Measurements from ENCODE around the gene MAP3K20. TPM values are rescaled to one million over a fixed set of nuclear protein-coding genes. Genes with fewer than 3 reads are reported as not detected.

MAP3K20 gene
- total and polyA plus RNA-seq, 7 experiments from 2014 or later, result 0.18 to 17.0 (median 1.5) TPM; not detected in 1

- H3K27ac ChIP-seq (ENCODE audit: low read depth, low read length), result no peak overlapping the region
- H3K4me3 ChIP-seq (ENCODE audit: low read length), result no peak overlapping the region
- no peaks in the 10 kb centered on the region for H3K36me3 ChIP-seq (ENCODE audit: control insufficient read depth in 2 of 3, insufficient read depth in 3 of 3, low read length in 3 of 3)
- H3K27me3 ChIP-seq (ENCODE audit: control insufficient read depth in 2 of 2, insufficient read depth in 2 of 2, low read length in 2 of 2), result no peaks in the 10 kb centered on the region
- intact Hi-C loops (cut with micrococcal nuclease), result no loop called here
- H3K4me3 Mint-ChIP-seq, result no peak overlapping the region
- H3K27me3 Mint-ChIP-seq, result peaks cover 24 to 60% (median 38%) of the 10 kb centered on the region in 5 donors
- DNase-seq, result no peak
- no peaks in the 10 kb centered on the region for H3K9me3 ChIP-seq (ENCODE audit: control insufficient read depth in 2 of 3, low read length in 3 of 3)
- H3K4me1 ChIP-seq (ENCODE audit: control insufficient read depth in 2 of 2, insufficient read depth in 2 of 2, low read length in 2 of 2), result no peaks in the 10 kb centered on the region
- ATAC-seq, result no peak
- no peaks in the 10 kb centered on the region for H3K4me1 Mint-ChIP-seq
- CTCF ChIA-PET, result no interaction called here
- H3K36me3 Mint-ChIP-seq, result no peaks in the 10 kb centered on the region
- H3K27ac Mint-ChIP-seq, result no peak overlapping the region
- POLR2A ChIA-PET, result no interaction called here
- no peaks in the 10 kb centered on the region for H3K9me3 Mint-ChIP-seq
These were observed 8.6 kb upstream of the MAP3K20 start for GRCh38 chr2:173066887-173067676.

GRCh38 chr2:173075056-173075780 lies 428 bp upstream of the MAP3K20 start:
- POLR2A ChIA-PET, result no interaction called here
- ATAC-seq (no peak), DNase-seq (no peak)
- Histone ChIP-seq H3K4me3 (ENCODE audit: low read length) (no peak overlapping the region), H3K9me3 (ENCODE audit: control insufficient read depth in 2 of 3, low read length in 3 of 3) (no peaks in the 10 kb centered on the region), H3K27ac (ENCODE audit: low read depth, low read length) (no peak overlapping the region), H3K4me1 (ENCODE audit: control insufficient read depth in 2 of 2, insufficient read depth in 2 of 2, low read length in 2 of 2) (peaks cover 0 to 10% of the 10 kb centered on the region in 2 donors), H3K27me3 (ENCODE audit: control insufficient read depth in 2 of 2, insufficient read depth in 2 of 2, low read length in 2 of 2) (no peaks in the 10 kb centered on the region), H3K36me3 (ENCODE audit: control insufficient read depth in 2 of 3, insufficient read depth in 3 of 3, low read length in 3 of 3) (no peaks in the 10 kb centered on the region)
- Mint-ChIP-seq H3K36me3 (peaks cover 0 to 3% (median 0%) of the 10 kb centered on the region in 5 donors), H3K27ac (peak overlapping the region in 2 of 9 donors; percentile 23 to 64), H3K4me3 (peak overlapping the region; percentile 56 to 84 (median 78)), H3K9me3 (peaks cover 0 to 3% (median 0%) of the 10 kb centered on the region in 11 donors), H3K4me1 (peaks cover 6 to 25% (median 15%) of the 10 kb centered on the region in 7 donors), H3K27me3 (peaks cover 32 to 53% (median 45%) of the 10 kb centered on the region in 5 donors)
- intact Hi-C loops (cut with micrococcal nuclease), result loop anchor here in 1 of 2 donors (1.0 to 5.0 kb wide), 4 partner anchors 62 to 518 kb away; partner anchors contain the start of genes CDCA7 and PDK1
- CTCF ChIA-PET, result no interaction called here

- H3K27ac Mint-ChIP-seq, result peak overlapping the region in 1 of 9 donors; percentile 72
- ATAC-seq (peak; percentile 23), DNase-seq (peak in 5 of 9 donors; percentile 4 to 34 (median 7))
- Histone ChIP-seq H3K4me1 (ENCODE audit: control insufficient read depth in 2 of 2, insufficient read depth in 2 of 2, low read length in 2 of 2) (peaks cover 0 to 10% of the 10 kb centered on the region in 2 donors), H3K27me3 (ENCODE audit: control insufficient read depth in 2 of 2, insufficient read depth in 2 of 2, low read length in 2 of 2) (no peaks in the 10 kb centered on the region), H3K9me3 (ENCODE audit: control insufficient read depth in 2 of 3, low read length in 3 of 3) (no peaks in the 10 kb centered on the region), H3K4me3 (ENCODE audit: low read length) (peak overlapping the region; percentile 45), H3K27ac (ENCODE audit: low read depth, low read length) (no peak overlapping the region), H3K36me3 (ENCODE audit: control insufficient read depth in 2 of 3, insufficient read depth in 3 of 3, low read length in 3 of 3) (no peaks in the 10 kb centered on the region)
- peak overlapping the region; percentile 25 to 89 (median 80) for H3K4me3 Mint-ChIP-seq
- H3K4me1 Mint-ChIP-seq, result peaks cover 6 to 27% (median 15%) of the 10 kb centered on the region in 7 donors
- POLR2A ChIA-PET, result no interaction called here
- CTCF ChIA-PET, result no interaction called here
- intact Hi-C loops (cut with micrococcal nuclease), result loop anchor here in 1 of 2 donors (5.0 kb wide), 2 partner anchors 61 to 519 kb away; partner anchors contain the start of gene PDK1
- peaks cover 30 to 65% (median 46%) of the 10 kb centered on the region in 5 donors for H3K27me3 Mint-ChIP-seq
- peaks cover 0 to 7% (median 0%) of the 10 kb centered on the region in 5 donors for H3K36me3 Mint-ChIP-seq
- peaks cover 0 to 3% (median 0%) of the 10 kb centered on the region in 11 donors for H3K9me3 Mint-ChIP-seq
These were observed 1.1 kb downstream of the MAP3K20 start for GRCh38 chr2:173076581-173077345.

- Mint-ChIP-seq H3K4me3 (peak overlapping the region in 4 of 10 donors; percentile 74 to 82 (median 78)), H3K27ac (no peak overlapping the region), H3K4me1 (peaks cover 6 to 27% (median 16%) of the 10 kb centered on the region in 7 donors), H3K27me3 (peaks cover 26 to 63% (median 43%) of the 10 kb centered on the region in 5 donors), H3K36me3 (peaks cover 0 to 11% (median 0%) of the 10 kb centered on the region in 5 donors), H3K9me3 (peaks cover 0 to 4% (median 0%) of the 10 kb centered on the region in 11 donors)
- no peaks in the 10 kb centered on the region for H3K27me3 ChIP-seq (ENCODE audit: control insufficient read depth in 2 of 2, insufficient read depth in 2 of 2, low read length in 2 of 2)
- no peak overlapping the region for H3K4me3 ChIP-seq (ENCODE audit: low read length)
- no peaks in the 10 kb centered on the region for H3K36me3 ChIP-seq (ENCODE audit: control insufficient read depth in 2 of 3, insufficient read depth in 3 of 3, low read length in 3 of 3)
- no peak overlapping the region for H3K27ac ChIP-seq (ENCODE audit: low read depth, low read length)
- ATAC-seq, result no peak
- ChIA-PET CTCF (no interaction called here), POLR2A (no interaction called here)
- intact Hi-C loops (cut with micrococcal nuclease), result loop anchor here in 1 of 2 donors (5.0 kb wide), 2 partner anchors 60 to 520 kb away; partner anchors contain the start of gene PDK1
- no peak for DNase-seq
- no peaks in the 10 kb centered on the region for H3K9me3 ChIP-seq (ENCODE audit: control insufficient read depth in 2 of 3, low read length in 3 of 3)
- H3K4me1 ChIP-seq (ENCODE audit: control insufficient read depth in 2 of 2, insufficient read depth in 2 of 2, low read length in 2 of 2), result peaks cover 0 to 10% of the 10 kb centered on the region in 2 donors
These were observed 2.0 kb downstream of the MAP3K20 start for GRCh38 chr2:173077506-173078177.

- CTCF ChIA-PET, result no interaction called here
- DNase-seq (no peak), ATAC-seq (no peak)
- H3K27me3 ChIP-seq (ENCODE audit: control insufficient read depth in 2 of 2, insufficient read depth in 2 of 2, low read length in 2 of 2), result no peaks in the 10 kb centered on the region
- no peaks in the 10 kb centered on the region for H3K9me3 ChIP-seq (ENCODE audit: control insufficient read depth in 2 of 3, low read length in 3 of 3)
- H3K4me1 Mint-ChIP-seq, result peaks cover 6 to 27% (median 16%) of the 10 kb centered on the region in 7 donors
- peaks cover 18 to 61% (median 46%) of the 10 kb centered on the region in 5 donors for H3K27me3 Mint-ChIP-seq
- H3K27ac ChIP-seq (ENCODE audit: low read depth, low read length), result no peak overlapping the region
- peaks cover 0 to 11% (median 0%) of the 10 kb centered on the region in 5 donors for H3K36me3 Mint-ChIP-seq
- H3K27ac Mint-ChIP-seq, result no peak overlapping the region
- intact Hi-C loops (cut with micrococcal nuclease), result loop anchor here in 1 of 2 donors (5.0 kb wide), 2 partner anchors 58 to 522 kb away; partner anchors contain the start of gene PDK1
- POLR2A ChIA-PET, result no interaction called here
- H3K36me3 ChIP-seq (ENCODE audit: control insufficient read depth in 2 of 3, insufficient read depth in 3 of 3, low read length in 3 of 3), result no peaks in the 10 kb centered on the region
- peaks cover 0 to 5% (median 0%) of the 10 kb centered on the region in 11 donors for H3K9me3 Mint-ChIP-seq
- no peak overlapping the region for H3K4me3 Mint-ChIP-seq
- no peak overlapping the region for H3K4me3 ChIP-seq (ENCODE audit: low read length)
- peaks cover 0 to 10% of the 10 kb centered on the region in 2 donors for H3K4me1 ChIP-seq (ENCODE audit: control insufficient read depth in 2 of 2, insufficient read depth in 2 of 2, low read length in 2 of 2)
These were observed 3.5 kb downstream of the MAP3K20 start for GRCh38 chr2:173079141-173079540.
